ENCODE data around the gene TBC1D3B.

The TBC1D3B gene

GRCh38 chr17:36131931-36132330, 44.5 kb downstream of the TBC1D3B start:
- no peak overlapping the region for H3K27ac ChIP-seq (ENCODE audit: extremely low read depth, low read depth, low read length)
- ChIA-PET CTCF (interaction anchor here (0.6 to 16.2 kb wide), 11 partner anchors 14 to 919 kb away, joined by 3 to 319 read pairs (median 4); partner anchors contain the start of gene C17orf50), POLR2A (no interaction called here)

GRCh38 chr17:36131421-36131820, 45.0 kb downstream of the TBC1D3B start:
- TF ChIP-seq KLF9 (tag by site-specific recombination; IDR thresholded peaks at IDR 0.05; ENCODE audit: low read depth) (no peak), CTCF (tag by site-specific recombination; IDR thresholded peaks at IDR 0.05) (peak; percentile 50), ZNF76 (tag by site-specific recombination; IDR thresholded peaks at IDR 0.05; ENCODE audit: borderline replicate concordance, low read depth) (no peak), ZSCAN16 (tag by site-specific recombination; IDR thresholded peaks at IDR 0.05) (no peak), INSM2 (tag by site-specific recombination; IDR thresholded peaks at IDR 0.05) (no peak)
- no peaks in the 10 kb centered on the region for H3K9me3 ChIP-seq (ENCODE audit: control insufficient read depth, insufficient read depth, low read depth, low read length)
- ChIA-PET CTCF (interaction anchor here (0.6 to 16.2 kb wide), 9 partner anchors 13 to 920 kb away, joined by 3 to 319 read pairs (median 4); no protein-coding TSS in a partner anchor), POLR2A (no interaction called here)
- H3K4me1 ChIP-seq (ENCODE audit: control insufficient read depth, insufficient read depth, low read length), result peaks cover 9% of the 10 kb centered on the region
- H3K27ac ChIP-seq (ENCODE audit: extremely low read depth, low read depth, low read length), result no peak overlapping the region
- H3K4me3 ChIP-seq (ENCODE audit: low read depth, low read length), result no peak overlapping the region
- no peaks in the 10 kb centered on the region for H3K36me3 ChIP-seq (ENCODE audit: control insufficient read depth in 2 of 2, insufficient read depth in 1 of 2, low read length in 2 of 2)

More at GRCh38 chr17:36131931-36132330, 44.5 kb downstream of the TBC1D3B start:
- H3K36me3 ChIP-seq (ENCODE audit: control insufficient read depth in 2 of 2, insufficient read depth in 1 of 2, low read length in 2 of 2), result no peaks in the 10 kb centered on the region
- H3K4me3 ChIP-seq (ENCODE audit: low read depth, low read length), result no peak overlapping the region
- TF ChIP-seq ZNF211 (tag by site-specific recombination; IDR thresholded peaks at IDR 0.05; ENCODE audit: low read depth) (no peak), ZNF157 (tag by site-specific recombination; IDR thresholded peaks at IDR 0.05) (peak; percentile 97)
- peaks cover 9% of the 10 kb centered on the region for H3K4me1 ChIP-seq (ENCODE audit: control insufficient read depth, insufficient read depth, low read length)
- H3K9me3 ChIP-seq (ENCODE audit: control insufficient read depth, insufficient read depth, low read depth, low read length), result no peaks in the 10 kb centered on the region

GRCh38 chr17:36130346-36130745, 46.1 kb downstream of the TBC1D3B start:
- peaks cover 9% of the 10 kb centered on the region for H3K4me1 ChIP-seq (ENCODE audit: control insufficient read depth, insufficient read depth, low read length)
- POLR2A ChIA-PET, result interaction anchor here (0.7 kb wide), 2 partner anchors 55 to 187 kb away, joined by 3 to 9 read pairs; partner anchors contain the start of gene LYZL6

GRCh38 chr17:36129616-36130015, 46.8 kb downstream of the TBC1D3B start:
- peaks cover 2% of the 10 kb centered on the region; the same call in 1 of the 2 replicates for H3K9me3 ChIP-seq (ENCODE audit: control insufficient read depth, insufficient read depth, low read depth, low read length)
- POLR2A ChIA-PET, result interaction anchor here (0.6 kb wide), 1 partner anchor 288 kb away, joined by 3 read pairs; no protein-coding TSS in a partner anchor
- no peaks in the 10 kb centered on the region for H3K36me3 ChIP-seq (ENCODE audit: control insufficient read depth in 2 of 2, insufficient read depth in 1 of 2, low read length in 2 of 2)
- no peak overlapping the region for H3K4me3 ChIP-seq (ENCODE audit: low read depth, low read length)
- TF ChIP-seq ELK4 (IDR thresholded peaks at IDR 0.05; ENCODE audit: borderline replicate concordance, low read depth, low read length) (no peak), ZNF548 (tag by site-specific recombination; IDR thresholded peaks at IDR 0.05) (no peak), BCL6B (tag by site-specific recombination; IDR thresholded peaks at IDR 0.05) (peak; percentile 92)
- H3K27ac ChIP-seq (ENCODE audit: extremely low read depth, low read depth, low read length), result no peak overlapping the region
- CTCF ChIA-PET, result interaction anchor here (0.7 to 16.2 kb wide), 5 partner anchors 16 to 1024 kb away, joined by 3 to 319 read pairs (median 4); no protein-coding TSS in a partner anchor
- peaks cover 9% of the 10 kb centered on the region for H3K4me1 ChIP-seq (ENCODE audit: control insufficient read depth, insufficient read depth, low read length)

More at GRCh38 chr17:36130346-36130745, 46.1 kb downstream of the TBC1D3B start:
- H3K36me3 ChIP-seq (ENCODE audit: control insufficient read depth in 2 of 2, insufficient read depth in 1 of 2, low read length in 2 of 2), result no peaks in the 10 kb centered on the region
- H3K9me3 ChIP-seq (ENCODE audit: control insufficient read depth, insufficient read depth, low read depth, low read length), result peaks cover 2% of the 10 kb centered on the region; the same call in 1 of the 2 replicates
- CTCF ChIA-PET, result interaction anchor here (0.7 to 16.2 kb wide), 5 partner anchors 15 to 1024 kb away, joined by 3 to 319 read pairs (median 4); no protein-coding TSS in a partner anchor
- TF ChIP-seq ZBTB20 (tag by site-specific recombination; IDR thresholded peaks at IDR 0.05), result no peak
- H3K4me3 ChIP-seq (ENCODE audit: low read depth, low read length), result no peak overlapping the region
- no peak overlapping the region for H3K27ac ChIP-seq (ENCODE audit: extremely low read depth, low read depth, low read length)

Data from HEK293 (cell line).